Adrenal gland (tissue), 12 donors: ENCODE data around the gene TDRD7. TPM values are rescaled to one million over a fixed set of nuclear protein-coding genes. Genes with fewer than 3 reads are reported as not detected.

Source experiments
- DNase-seq, 7 donors: peaks; one replicate each; pipeline ENCODE4 v3.0.0-alpha.2; 2019 to 2020
- H3K27ac ChIP-seq, 5 donors: fragments of 200-600 bp; sonication (generic) in 4 of 5; 1 replicate in 3 of 5; 2 replicates in 2 of 5; pipeline versions ENCODE4 v1.5.1 to v1.8.0; 2016 to 2020; ENCODE audit warnings: mild to moderate bottlenecking in 1 of 5
- H3K27me3 ChIP-seq: fragments of 200-600 bp; 2 replicates; pipeline ENCODE4 v1.8.0; 2021
- H3K36me3 ChIP-seq, 2 donors: fragments of 200-600 bp; replicated peaks in 1 of 2; 1 replicate in 1 of 2; 2 replicates in 1 of 2; pipeline versions ENCODE4 v1.5.1 to v1.8.0; 2018 to 2022
- H3K4me1 ChIP-seq, 2 donors: fragments of 200-600 bp; replicated peaks in 1 of 2; 1 replicate in 1 of 2; 2 replicates in 1 of 2; pipeline versions ENCODE4 v1.5.1 to v1.8.0; 2018 to 2021
- H3K4me3 ChIP-seq, 4 donors: fragments of 200-600 bp; sonication (generic) in 3 of 4; one replicate each; pipeline ENCODE4 v1.5.1; 2016 to 2018
- H3K9me3 ChIP-seq, 3 donors: fragments of 200-600 bp; sonication (generic) in 1 of 3; replicated peaks in 1 of 3; 1 replicate in 2 of 3; 2 replicates in 1 of 3; pipeline versions ENCODE4 v1.5.1 to v1.8.0; 2016 to 2021
- POLR2A ChIP-seq, 2 donors: fragments of 450-650 bp; IDR thresholded peaks; one replicate each; pipeline ENCODE4 v1.6.1; 2017; ENCODE audit warnings: antibody characterized with exemption in 2 of 2, mild to moderate bottlenecking in 2 of 2, moderate library complexity in 1 of 2
- WGBS, 4 donors: extraction: QIAGEN DNeasy Blood & Tissue Kit in 2 of 4; methylation state at CpG; one replicate each; pipeline versions ENCODE4 v1.1.5 to v1.1.7; 2013 to 2017; 5-methylcytosine and 5-hydroxymethylcytosine counted together
- intact Hi-C, 2 donors: fragments of 100-400 bp; cut with DNase I; formaldehyde crosslinking; loops; one replicate each; pipeline versions ENCODE4 v1.14.1 to v1.15.0; 2022 to 2023
- polyA plus RNA-seq, 3 donors: library from polyadenylated mRNA; stranded (reverse); fragments of 200-250 nt in 2 of 3; fragments of 350-450 nt in 1 of 3; fragmentation: Illumina TruSeq in 1 of 3; extraction: RNeasy Lipid Tissue Mini Kit (QIAGEN cat#74804) in 1 of 3; gene quantifications; one replicate each; pipeline ENCODE4 v1.2.3, GENCODE V29; 2013 to 2014
- total RNA-seq, 9 donors: library from RNA; depleted of rRNA in 4 of 9; stranded (reverse); fragments of >200 nt in 4 of 9; fragments of 120-200 nt in 1 of 9; fragmentation: NEBNext Ultra II Directional in 1 of 9; extraction: Animal tissue kit (Norgen Biotek cat#: 25700) in 1 of 9; gene quantifications; one replicate each; pipeline versions ENCODE4 v1.1.0 to v1.2.4, GENCODE V29; 2013 to 2023
- TF ChIP-seq, protein P1 (sequence below), 6 experiments: fragments of 450-650 bp in 4 of 6; fragments of 200-600 bp in 2 of 6; sonication (generic) in 1 of 6; IDR thresholded peaks; 1 replicate in 5 of 6; 2 replicates in 1 of 6; pipeline versions ENCODE4 v1.5.1 to v1.8.0; 2016 to 2021; ENCODE audit warnings: antibody characterized with exemption in 6 of 6, mild to moderate bottlenecking in 2 of 6, moderate library complexity in 1 of 6
- donor health status: healthy with polysubstance abuse.
- donor health status: Bipolar disorder and iron deficiency.
- donor health status: DM: yes; HTN: yes; CAD: no.
- donor health status: DM: no; HTN: no; CAD: no.
- donor health status: DM: no; HTN: no; CAD: no.
- donor health status: DM: yes; HTN: yes; CAD: no.

TDRD7 gene
- total and polyA plus RNA-seq, 12 donors: 5.2 to 13.3 (median 9.2) TPM

DNA sequence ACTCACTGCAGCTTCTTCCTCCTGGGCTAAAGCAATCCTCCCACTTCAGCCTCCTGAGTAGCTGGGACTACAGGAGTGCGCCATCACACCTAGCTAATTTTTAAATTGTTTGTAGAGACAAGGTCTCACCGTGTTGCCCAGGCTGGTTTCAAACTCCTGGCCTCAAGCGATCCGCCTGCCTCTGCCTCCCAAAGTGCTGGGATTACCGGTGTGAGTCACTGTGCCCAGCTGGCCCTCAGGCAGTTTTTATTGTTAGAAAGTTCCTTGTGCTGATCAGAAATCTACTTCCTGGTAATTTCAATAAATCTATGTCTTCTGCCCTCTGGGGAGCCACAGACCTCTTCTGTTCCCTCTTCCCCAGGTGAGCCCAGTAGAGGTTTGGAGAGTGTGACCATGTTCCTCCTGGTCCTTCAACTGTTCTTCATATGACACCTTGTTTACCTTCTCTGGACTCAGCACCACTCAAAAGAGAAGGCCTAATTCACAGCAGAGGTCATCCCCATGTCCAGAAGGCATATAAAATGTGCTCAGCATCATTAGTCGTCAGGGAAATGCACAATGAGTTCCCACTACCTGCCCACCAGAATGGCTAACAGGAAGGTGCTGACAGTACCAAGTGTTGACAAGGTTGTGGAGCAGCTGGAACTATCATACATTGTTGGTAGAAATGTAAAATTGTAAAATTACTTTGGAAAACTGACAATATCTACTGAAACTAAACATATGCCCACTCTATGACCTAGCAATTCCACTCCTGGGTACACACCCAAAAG, 99.9 kb downstream of the TDRD7 start:
- no peak overlapping the region for H3K4me3 ChIP-seq
- no peaks in the 10 kb centered on the region for H3K36me3 ChIP-seq
- intact Hi-C loops: no loop called here
- H3K27me3 ChIP-seq: no peaks in the 10 kb centered on the region
- DNase-seq: peak in 2 of 7 donors; percentile 7 to 29
- 78 to 97% (median 90%) methylated on average over 6 of the region's 6 CpGs for WGBS, 4 donors
- TF ChIP-seq, protein P1, sequence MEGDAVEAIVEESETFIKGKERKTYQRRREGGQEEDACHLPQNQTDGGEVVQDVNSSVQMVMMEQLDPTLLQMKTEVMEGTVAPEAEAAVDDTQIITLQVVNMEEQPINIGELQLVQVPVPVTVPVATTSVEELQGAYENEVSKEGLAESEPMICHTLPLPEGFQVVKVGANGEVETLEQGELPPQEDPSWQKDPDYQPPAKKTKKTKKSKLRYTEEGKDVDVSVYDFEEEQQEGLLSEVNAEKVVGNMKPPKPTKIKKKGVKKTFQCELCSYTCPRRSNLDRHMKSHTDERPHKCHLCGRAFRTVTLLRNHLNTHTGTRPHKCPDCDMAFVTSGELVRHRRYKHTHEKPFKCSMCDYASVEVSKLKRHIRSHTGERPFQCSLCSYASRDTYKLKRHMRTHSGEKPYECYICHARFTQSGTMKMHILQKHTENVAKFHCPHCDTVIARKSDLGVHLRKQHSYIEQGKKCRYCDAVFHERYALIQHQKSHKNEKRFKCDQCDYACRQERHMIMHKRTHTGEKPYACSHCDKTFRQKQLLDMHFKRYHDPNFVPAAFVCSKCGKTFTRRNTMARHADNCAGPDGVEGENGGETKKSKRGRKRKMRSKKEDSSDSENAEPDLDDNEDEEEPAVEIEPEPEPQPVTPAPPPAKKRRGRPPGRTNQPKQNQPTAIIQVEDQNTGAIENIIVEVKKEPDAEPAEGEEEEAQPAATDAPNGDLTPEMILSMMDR (IDR thresholded peaks at IDR 0.05): no peak
- no peak for TF ChIP-seq POLR2A (IDR thresholded peaks at IDR 0.05)
- peaks cover 0 to 17% of the 10 kb centered on the region in 2 donors for H3K4me1 ChIP-seq
- H3K27ac ChIP-seq: peak overlapping the region in 1 of 5 donors; percentile 36
- H3K9me3 ChIP-seq: no peaks in the 10 kb centered on the region

DNA sequence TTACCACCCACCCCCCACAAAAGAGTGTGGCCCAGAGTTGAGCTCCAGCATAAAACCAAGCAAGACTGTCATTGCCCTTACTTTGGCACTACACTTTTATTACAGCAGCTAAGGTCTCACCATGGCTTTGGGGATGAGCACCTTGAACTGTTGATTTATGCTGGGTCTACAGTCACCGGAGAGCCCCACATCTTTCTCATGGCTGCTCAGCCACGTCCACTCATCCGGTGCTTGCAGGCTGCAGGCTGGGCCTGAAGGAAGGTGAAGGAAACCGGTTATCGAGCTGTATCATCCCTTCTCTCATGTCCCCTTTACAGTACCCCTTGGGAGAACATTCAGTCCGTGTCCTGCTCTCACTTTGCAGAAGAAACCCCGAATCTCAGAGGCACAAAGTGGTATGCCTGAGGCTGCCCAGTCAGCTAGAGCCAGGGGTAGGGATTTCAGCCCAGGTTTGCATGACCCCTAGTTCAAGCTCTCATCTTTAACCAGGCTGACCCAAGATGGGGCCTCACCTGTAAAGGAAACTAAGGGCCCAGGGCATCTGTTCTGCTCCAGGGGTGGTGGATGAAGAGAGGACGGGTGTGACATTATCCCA, 101.2 kb downstream of the TDRD7 start:
- WGBS, 4 donors: 80 to 85% (median 82%) methylated on average over 8 of the region's 8 CpGs
- peaks cover 0 to 13% of the 10 kb centered on the region in 2 donors for H3K4me1 ChIP-seq
- H3K9me3 ChIP-seq: no peaks in the 10 kb centered on the region
- no peak overlapping the region for H3K4me3 ChIP-seq
- TF ChIP-seq, protein P1 (IDR thresholded peaks at IDR 0.05): no peak
- no peak for TF ChIP-seq POLR2A (IDR thresholded peaks at IDR 0.05)
- H3K27ac ChIP-seq: peak overlapping the region in 1 of 5 donors; percentile 26
- no peaks in the 10 kb centered on the region for H3K27me3 ChIP-seq
- H3K36me3 ChIP-seq: no peaks in the 10 kb centered on the region
- intact Hi-C loops: no loop called here
- DNase-seq: peak in 2 of 7 donors; percentile 16 to 29

DNA sequence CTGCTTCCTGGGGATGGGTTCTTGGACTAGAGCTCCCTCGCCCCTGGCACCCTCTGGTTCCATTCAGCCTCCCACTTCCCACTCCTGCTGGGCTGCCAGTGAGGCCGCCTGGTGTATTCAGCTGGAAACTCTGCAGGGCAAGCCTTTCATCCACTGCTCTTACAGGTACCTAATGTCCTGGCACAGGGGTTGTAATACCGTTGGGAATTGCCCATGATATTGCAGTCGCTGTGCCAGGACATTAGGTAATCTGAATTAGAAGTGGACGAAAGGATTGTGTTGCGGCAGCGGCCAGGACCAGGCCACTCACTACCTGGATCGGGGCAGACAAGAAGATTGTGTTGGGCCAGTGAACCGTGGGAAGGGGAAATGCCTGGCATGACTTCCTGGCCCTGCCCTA, 102.6 kb downstream of the TDRD7 start:
- no peaks in the 10 kb centered on the region for H3K27me3 ChIP-seq
- 82 to 93% (median 86%) methylated on average over 9 of the region's 9 CpGs for WGBS, 4 donors
- peak in 2 of 7 donors; percentile 20 to 60 for DNase-seq
- no peaks in the 10 kb centered on the region for H3K36me3 ChIP-seq
- TF ChIP-seq, protein P1 (IDR thresholded peaks at IDR 0.05): no peak
- no peak for TF ChIP-seq POLR2A (IDR thresholded peaks at IDR 0.05)
- no peaks in the 10 kb centered on the region for H3K9me3 ChIP-seq
- H3K27ac ChIP-seq: no peak overlapping the region
- H3K4me3 ChIP-seq: no peak overlapping the region
- peaks cover 11 to 27% of the 10 kb centered on the region in 2 donors for H3K4me1 ChIP-seq
- intact Hi-C loops: no loop called here

DNA sequence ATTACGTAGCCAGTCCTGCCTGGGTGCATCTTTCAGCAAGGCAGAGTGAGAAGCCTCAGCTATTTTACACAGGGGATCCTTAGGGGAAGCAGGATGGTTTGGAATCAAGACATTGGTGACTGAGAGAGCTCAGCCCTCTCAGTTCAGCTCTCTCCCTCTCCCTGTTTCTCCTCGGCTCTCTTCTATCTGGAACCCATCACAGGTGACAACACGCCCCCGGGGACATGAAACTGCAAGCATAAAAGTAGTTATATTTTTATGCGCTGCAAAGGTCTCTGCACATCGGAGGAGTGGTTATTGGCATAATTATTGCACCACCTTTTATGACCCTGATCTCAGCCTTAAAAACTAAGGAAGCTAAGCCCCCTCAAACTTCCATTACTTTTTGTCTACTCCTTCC, 103.8 kb downstream of the TDRD7 start:
- peak in 1 of 7 donors; percentile 52 for DNase-seq
- 89 to 95% (median 92%) methylated on average over 6 of the region's 6 CpGs for WGBS, 4 donors
- H3K27ac ChIP-seq: peak overlapping the region in 1 of 5 donors; percentile 30
- no peak overlapping the region for H3K4me3 ChIP-seq
- H3K4me1 ChIP-seq: peaks cover 11 to 39% of the 10 kb centered on the region in 2 donors
- TF ChIP-seq, protein P1 (IDR thresholded peaks at IDR 0.05): no peak
- no peak for TF ChIP-seq POLR2A (IDR thresholded peaks at IDR 0.05)
- no peaks in the 10 kb centered on the region for H3K27me3 ChIP-seq
- no peaks in the 10 kb centered on the region for H3K9me3 ChIP-seq
- H3K36me3 ChIP-seq: no peaks in the 10 kb centered on the region
- intact Hi-C loops: no loop called here
